Body of pancreas (tissue), 4 donors: ENCODE measurements around the gene DTNBP1.

Experiments
- CTCF ChIP-seq, 7 experiments: fragments of 450-650 bp in 4 of 7; fragments of 200-600 bp in 3 of 7; sonication (generic) in 3 of 7; IDR thresholded peaks; one replicate each; pipeline ENCODE4 v1.5.1; 2016 to 2019; ENCODE audit warnings: antibody characterized with exemption in 7 of 7
- POLR2A ChIP-seq, 3 donors: fragments of 450-650 bp; IDR thresholded peaks; one replicate each; pipeline ENCODE4 v1.6.1; 2016; ENCODE audit warnings: antibody characterized with exemption in 3 of 3, mild to moderate bottlenecking in 2 of 3

DNA sequence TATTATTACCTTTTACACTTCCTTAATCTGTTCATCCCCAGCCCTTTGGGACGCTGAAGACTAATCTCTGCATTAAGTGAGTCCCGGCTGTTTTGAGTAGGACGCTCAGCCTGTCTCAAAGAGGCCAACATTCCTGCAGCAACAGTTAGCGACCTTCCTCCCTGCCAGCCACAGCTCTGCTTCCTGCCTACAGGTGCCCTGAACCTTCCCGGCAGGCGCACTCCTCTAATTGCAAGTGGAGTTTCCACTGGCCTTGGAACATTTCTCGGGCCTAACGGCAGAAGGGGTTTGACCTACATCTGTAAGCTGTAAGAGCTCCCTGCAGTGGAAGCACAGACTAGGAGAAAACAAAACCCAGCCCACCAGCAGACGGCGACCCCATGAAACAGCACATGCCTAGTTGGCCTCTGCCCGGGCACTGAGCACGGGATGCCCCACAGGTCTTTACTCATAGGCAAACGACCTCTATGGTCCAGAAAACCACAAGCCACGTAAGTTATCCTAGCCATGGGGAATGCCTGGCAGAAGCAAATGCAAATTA is 137.9 kb downstream of the DTNBP1 start:
- TF ChIP-seq CTCF (IDR thresholded peaks at IDR 0.05) (no peak), POLR2A (IDR thresholded peaks at IDR 0.05) (no peak)
